ENCODE results near the gene PKP3. TPM values are rescaled to one million over a fixed set of nuclear protein-coding genes. Genes with fewer than 3 reads are reported as not detected.

The PKP3 gene
- total and polyA plus RNA-seq, 9 of the 15 experiments (the other 6 are each of a cell fraction or from before 2014, with no cell fraction given), result 0.11 to 110 (median 30.7) TPM

GRCh38 chr11:447923-448731 is 54.1 kb downstream of the PKP3 start (continued):
- TF ChIP-seq, protein P1, sequence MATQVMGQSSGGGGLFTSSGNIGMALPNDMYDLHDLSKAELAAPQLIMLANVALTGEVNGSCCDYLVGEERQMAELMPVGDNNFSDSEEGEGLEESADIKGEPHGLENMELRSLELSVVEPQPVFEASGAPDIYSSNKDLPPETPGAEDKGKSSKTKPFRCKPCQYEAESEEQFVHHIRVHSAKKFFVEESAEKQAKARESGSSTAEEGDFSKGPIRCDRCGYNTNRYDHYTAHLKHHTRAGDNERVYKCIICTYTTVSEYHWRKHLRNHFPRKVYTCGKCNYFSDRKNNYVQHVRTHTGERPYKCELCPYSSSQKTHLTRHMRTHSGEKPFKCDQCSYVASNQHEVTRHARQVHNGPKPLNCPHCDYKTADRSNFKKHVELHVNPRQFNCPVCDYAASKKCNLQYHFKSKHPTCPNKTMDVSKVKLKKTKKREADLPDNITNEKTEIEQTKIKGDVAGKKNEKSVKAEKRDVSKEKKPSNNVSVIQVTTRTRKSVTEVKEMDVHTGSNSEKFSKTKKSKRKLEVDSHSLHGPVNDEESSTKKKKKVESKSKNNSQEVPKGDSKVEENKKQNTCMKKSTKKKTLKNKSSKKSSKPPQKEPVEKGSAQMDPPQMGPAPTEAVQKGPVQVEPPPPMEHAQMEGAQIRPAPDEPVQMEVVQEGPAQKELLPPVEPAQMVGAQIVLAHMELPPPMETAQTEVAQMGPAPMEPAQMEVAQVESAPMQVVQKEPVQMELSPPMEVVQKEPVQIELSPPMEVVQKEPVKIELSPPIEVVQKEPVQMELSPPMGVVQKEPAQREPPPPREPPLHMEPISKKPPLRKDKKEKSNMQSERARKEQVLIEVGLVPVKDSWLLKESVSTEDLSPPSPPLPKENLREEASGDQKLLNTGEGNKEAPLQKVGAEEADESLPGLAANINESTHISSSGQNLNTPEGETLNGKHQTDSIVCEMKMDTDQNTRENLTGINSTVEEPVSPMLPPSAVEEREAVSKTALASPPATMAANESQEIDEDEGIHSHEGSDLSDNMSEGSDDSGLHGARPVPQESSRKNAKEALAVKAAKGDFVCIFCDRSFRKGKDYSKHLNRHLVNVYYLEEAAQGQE (IDR thresholded peaks at IDR 0.05; ENCODE audit: borderline replicate concordance), result peak; percentile 72; the same call in 1 of the 2 replicates
- TF ChIP-seq, protein P1 (CRISPR knock-in tag; IDR thresholded peaks at IDR 0.05; ENCODE audit: low read depth), result no peak
- TF ChIP-seq ZNF140 (CRISPR knock-in tag; IDR thresholded peaks at IDR 0.05) (no peak), GABPB2 (CRISPR knock-in tag; conservative IDR thresholded peaks at IDR 0.05) (no peak), SOX6 (IDR thresholded peaks at IDR 0.05) (0 out of 2 replicates have a peak, but pooled peaks have one; percentile 7), NR2C2 (CRISPR knock-in tag; IDR thresholded peaks at IDR 0.05) (no peak), NR2C2 (tag; IDR thresholded peaks at IDR 0.05) (peak; percentile 89), IRF1 (CRISPR knock-in tag; IDR thresholded peaks at IDR 0.05; ENCODE audit: borderline replicate concordance) (no peak), CREBBP (IDR thresholded peaks at IDR 0.05; ENCODE audit: low read depth, low read length) (no peak), RBFOX2 (IDR thresholded peaks at IDR 0.05; ENCODE audit: low read depth, low read length) (peak; percentile 87), YBX1 (IDR thresholded peaks at IDR 0.05) (no peak)
- TF ChIP-seq, protein P2, sequence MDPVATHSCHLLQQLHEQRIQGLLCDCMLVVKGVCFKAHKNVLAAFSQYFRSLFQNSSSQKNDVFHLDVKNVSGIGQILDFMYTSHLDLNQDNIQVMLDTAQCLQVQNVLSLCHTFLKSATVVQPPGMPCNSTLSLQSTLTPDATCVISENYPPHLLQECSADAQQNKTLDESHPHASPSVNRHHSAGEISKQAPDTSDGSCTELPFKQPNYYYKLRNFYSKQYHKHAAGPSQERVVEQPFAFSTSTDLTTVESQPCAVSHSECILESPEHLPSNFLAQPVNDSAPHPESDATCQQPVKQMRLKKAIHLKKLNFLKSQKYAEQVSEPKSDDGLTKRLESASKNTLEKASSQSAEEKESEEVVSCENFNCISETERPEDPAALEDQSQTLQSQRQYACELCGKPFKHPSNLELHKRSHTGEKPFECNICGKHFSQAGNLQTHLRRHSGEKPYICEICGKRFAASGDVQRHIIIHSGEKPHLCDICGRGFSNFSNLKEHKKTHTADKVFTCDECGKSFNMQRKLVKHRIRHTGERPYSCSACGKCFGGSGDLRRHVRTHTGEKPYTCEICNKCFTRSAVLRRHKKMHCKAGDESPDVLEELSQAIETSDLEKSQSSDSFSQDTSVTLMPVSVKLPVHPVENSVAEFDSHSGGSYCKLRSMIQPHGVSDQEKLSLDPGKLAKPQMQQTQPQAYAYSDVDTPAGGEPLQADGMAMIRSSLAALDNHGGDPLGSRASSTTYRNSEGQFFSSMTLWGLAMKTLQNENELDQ (CRISPR knock-in tag; IDR thresholded peaks at IDR 0.05; ENCODE audit: borderline replicate concordance), result peak; percentile 82; the same call in 1 of the 2 replicates
- TF ChIP-seq, protein P3, sequence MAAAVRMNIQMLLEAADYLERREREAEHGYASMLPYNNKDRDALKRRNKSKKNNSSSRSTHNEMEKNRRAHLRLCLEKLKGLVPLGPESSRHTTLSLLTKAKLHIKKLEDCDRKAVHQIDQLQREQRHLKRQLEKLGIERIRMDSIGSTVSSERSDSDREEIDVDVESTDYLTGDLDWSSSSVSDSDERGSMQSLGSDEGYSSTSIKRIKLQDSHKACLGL (CRISPR knock-in tag; IDR thresholded peaks at IDR 0.05; ENCODE audit: borderline replicate concordance, poor library complexity, severe bottlenecking), result no peak

Measured in K562 (cell line).